GM23248 (cell line): ENCODE measurements around the gene SPP1. TPM values are rescaled to one million over a fixed set of nuclear protein-coding genes. Genes with fewer than 3 reads are reported as not detected.
"Not testable (repeated sequence)": the region's sequence is repeated elsewhere in the genome, so short reads cannot be mapped to it uniquely, and the experiment has no call there.

ENCODE experiments used
- DNase-seq: peaks from one replicate; pipeline ENCODE4 v3.0.0-alpha.2; 2015
- H2AFZ ChIP-seq: fragments of 200-600 bp; sonication (generic); 2 replicates; pipeline ENCODE4 v1.6.1; 2016; ENCODE audit warnings: antibody characterized with exemption
- H3F3A ChIP-seq: fragments of 200-600 bp; sonication (generic); 2 replicates; pipeline ENCODE4 v1.6.1; 2016; ENCODE audit warnings: mild to moderate bottlenecking, antibody characterized with exemption, mixed run types; ENCODE audit not compliant: insufficient read depth
- H3K27ac ChIP-seq: fragments of 200-600 bp; sonication (generic); 2 replicates; pipeline ENCODE4 v1.5.1; 2016; ENCODE audit warnings: mild to moderate bottlenecking
- H3K27me3 ChIP-seq: fragments of 200-600 bp; sonication (generic); replicated peaks from 2 replicates; pipeline ENCODE4 v1.6.1; 2016; ENCODE audit warnings: mild to moderate bottlenecking; ENCODE audit not compliant: insufficient read depth
- H3K36me3 ChIP-seq: fragments of 200-600 bp; sonication (generic); 2 replicates; pipeline ENCODE4 v1.6.1; 2016; ENCODE audit warnings: low read depth, mild to moderate bottlenecking
- H3K4me1 ChIP-seq: fragments of 200-600 bp; sonication (generic); 2 replicates; pipeline ENCODE4 v1.6.1; 2016; ENCODE audit warnings: mild to moderate bottlenecking; ENCODE audit not compliant: insufficient read depth
- H3K4me2 ChIP-seq: fragments of 200-600 bp; sonication (generic); one replicate; pipeline ENCODE4 v1.6.1; 2016; ENCODE audit warnings: mild to moderate bottlenecking; ENCODE audit not compliant: unreplicated experiment
- H3K4me3 ChIP-seq: fragments of 200-600 bp; sonication (generic); 2 replicates; pipeline ENCODE4 v1.5.1; 2016; ENCODE audit warnings: mild to moderate bottlenecking
- H3K79me2 ChIP-seq: fragments of 200-600 bp; sonication (generic); 2 replicates; pipeline ENCODE4 v1.6.1; 2016; ENCODE audit warnings: mild to moderate bottlenecking; ENCODE audit not compliant: insufficient read depth
- H3K9ac ChIP-seq: fragments of 200-600 bp; sonication (generic); 2 replicates; pipeline ENCODE4 v1.6.1; 2016; ENCODE audit warnings: mild to moderate bottlenecking
- H3K9me2 ChIP-seq: fragments of 200-600 bp; sonication (generic); 2 replicates; pipeline ENCODE4 v1.6.1; 2016; ENCODE audit warnings: mixed run types, mild to moderate bottlenecking, moderate library complexity; ENCODE audit not compliant: insufficient read depth
- H3K9me3 ChIP-seq: fragments of 200-600 bp; sonication (generic); one replicate; pipeline ENCODE4 v1.6.1; 2017; ENCODE audit warnings: low read depth
- H4K20me1 ChIP-seq: fragments of 200-600 bp; sonication (generic); 2 replicates; pipeline ENCODE4 v1.6.0; 2016; ENCODE audit not compliant: insufficient read depth
- EZH2 ChIP-seq: fragments of 200-600 bp; sonication (generic); IDR thresholded peaks from 2 replicates; pipeline ENCODE4 v1.6.1; 2018; ENCODE audit warnings: antibody characterized with exemption, mild to moderate bottlenecking; ENCODE audit not compliant: insufficient read depth, poor library complexity, severe bottlenecking
- EZH2phosphoT487 ChIP-seq: fragments of 200-600 bp; sonication (generic); IDR thresholded peaks from 2 replicates; pipeline ENCODE4 v1.6.1; 2018; ENCODE audit warnings: antibody characterized with exemption, moderate library complexity, mild to moderate bottlenecking, low read depth; ENCODE audit not compliant: insufficient read depth
- WGBS, 2 experiments: methylation state at CpG; one replicate each; pipeline ENCODE4 v1.1.6; 2015 to 2017; ENCODE audit warnings: low lambda C conversion rate in 2 of 2, low coverage in 1 of 2; ENCODE audit errors: missing lambda C conversion rate in 2 of 2; 5-methylcytosine and 5-hydroxymethylcytosine counted together
- in situ Hi-C: fragments of 300-500 bp; cut with MboI; formaldehyde crosslinking; loops from 2 replicates; pipeline ENCODE4 v1.15.0; 2020
- polyA plus RNA-seq: library from polyadenylated mRNA; unstranded; fragments of >200 nt; fragmentation: Nextera tagmentation; extraction: Ambion mirVana; gene quantifications from 2 replicates; pipeline ENCODE4 v1.2.1, GENCODE V29; 2016
- total RNA-seq: library from RNA; depleted of rRNA; stranded (reverse); fragments of >200 nt; shearing (Covaris generic); gene quantifications from 2 replicates; pipeline ENCODE4 v1.2.3, GENCODE V29; 2014

The SPP1 gene
- total and polyA plus RNA-seq, 2 experiments from 2014 or later, result 3.1 to 3.5 TPM

- Histone ChIP-seq H3K4me1 (no peaks in the 10 kb centered on the region), H3K27me3 (no peaks in the 10 kb centered on the region), H3K4me2 (no peak overlapping the region), H3K36me3 (no peaks in the 10 kb centered on the region), H2AFZ (no peak overlapping the region), H3K9ac (no peak overlapping the region), H3F3A (no peaks in the 10 kb centered on the region), H3K27ac (no peak overlapping the region), H3K79me2 (no peaks in the 10 kb centered on the region), H3K9me3 (no peaks in the 10 kb centered on the region), H4K20me1 (no peaks in the 10 kb centered on the region), H3K4me3 (no peak overlapping the region), H3K9me2 (no peaks in the 10 kb centered on the region)
- TF ChIP-seq EZH2phosphoT487 (no peak), EZH2 (no peak)
- in situ Hi-C loops, result no loop called here
- WGBS, 2 experiments, result 77 to 96% methylated on average over 3 of the region's 3 CpGs
- no peak for DNase-seq
Measured at GRCh38 chr4:87995435-87995834, 19.9 kb downstream of the SPP1 start.

- WGBS, 2 experiments, result 73 to 82% methylated on average over 2 of the region's 2 CpGs
- in situ Hi-C loops, result not testable (repeated sequence)
Measured at GRCh38 chr4:87999191-87999691, 23.7 kb downstream of the SPP1 start.

GRCh38 chr4:88001871-88002270 is 26.4 kb downstream of the SPP1 start:
- Histone ChIP-seq H3K4me3 (no peak overlapping the region), H3K4me2 (no peak overlapping the region), H3K9me3 (no peaks in the 10 kb centered on the region), H3K4me1 (peaks cover 39% of the 10 kb centered on the region), H3K9me2 (no peaks in the 10 kb centered on the region), H3K27ac (no peak overlapping the region), H4K20me1 (no peaks in the 10 kb centered on the region), H3K27me3 (no peaks in the 10 kb centered on the region), H2AFZ (0 out of 2 replicates have a peak overlapping the region, but pooled peaks have one; percentile 64), H3F3A (peaks cover 37% of the 10 kb centered on the region), H3K9ac (no peak overlapping the region; the same call in 1 of the 2 replicates), H3K36me3 (no peaks in the 10 kb centered on the region), H3K79me2 (no peaks in the 10 kb centered on the region)
- in situ Hi-C loops, result no loop called here
- no peak for DNase-seq
- WGBS, 2 experiments, result 62% methylated on average over 3 of the region's 3 CpGs
- TF ChIP-seq EZH2phosphoT487 (no peak), EZH2 (no peak)

More at GRCh38 chr4:87999191-87999691, 23.7 kb downstream of the SPP1 start:
- not testable (repeated sequence) for H3K4me2 ChIP-seq, H3K27ac ChIP-seq, H3K79me2 ChIP-seq, H3K4me3 ChIP-seq, H2AFZ ChIP-seq, H3K9ac ChIP-seq, DNase-seq, H3K9me3 ChIP-seq, H3K36me3 ChIP-seq, H3K9me2 ChIP-seq, H4K20me1 ChIP-seq, H3K27me3 ChIP-seq
- H3F3A ChIP-seq, result peaks cover 11% of the 10 kb centered on the region
- H3K4me1 ChIP-seq, result peaks cover 21% of the 10 kb centered on the region

GRCh38 chr4:88002786-88003185 is 27.3 kb downstream of the SPP1 start:
- no peaks in the 10 kb centered on the region for H3K9me2 ChIP-seq
- peak overlapping the region; percentile 71 for H3K9ac ChIP-seq
- WGBS, 2 experiments, result 14 to 25% methylated on average over 4 of the region's 4 CpGs
- H3K27me3 ChIP-seq, result no peaks in the 10 kb centered on the region
- peak overlapping the region; percentile 85 for H3K27ac ChIP-seq
- no peaks in the 10 kb centered on the region for H3K79me2 ChIP-seq
- H3K4me2 ChIP-seq, result peak overlapping the region; percentile 67
- H3F3A ChIP-seq, result peaks cover 39% of the 10 kb centered on the region
- DNase-seq, result peak; percentile 76
- H4K20me1 ChIP-seq, result no peaks in the 10 kb centered on the region
- in situ Hi-C loops, result no loop called here
- no peaks in the 10 kb centered on the region for H3K36me3 ChIP-seq
- peaks cover 39% of the 10 kb centered on the region for H3K4me1 ChIP-seq
- no peaks in the 10 kb centered on the region for H3K9me3 ChIP-seq
- H3K4me3 ChIP-seq, result peak overlapping the region; percentile 19
- peak overlapping the region; percentile 64 for H2AFZ ChIP-seq
- no peak for TF ChIP-seq EZH2
- TF ChIP-seq EZH2phosphoT487, result no peak

GRCh38 chr4:88003261-88003660 is 27.7 kb downstream of the SPP1 start:
- H3K79me2 ChIP-seq, result peaks cover 1% of the 10 kb centered on the region
- H3K9me2 ChIP-seq, result no peaks in the 10 kb centered on the region
- H3K9ac ChIP-seq, result peak overlapping the region; percentile 71
- H4K20me1 ChIP-seq, result no peaks in the 10 kb centered on the region
- no peak for TF ChIP-seq EZH2phosphoT487
- no peak for TF ChIP-seq EZH2
- H2AFZ ChIP-seq, result peak overlapping the region; percentile 64
- peaks cover 39% of the 10 kb centered on the region for H3F3A ChIP-seq
- H3K27me3 ChIP-seq, result no peaks in the 10 kb centered on the region
- peak overlapping the region; percentile 67 for H3K4me2 ChIP-seq
- H3K4me1 ChIP-seq, result peaks cover 39% of the 10 kb centered on the region
- peak overlapping the region; percentile 19 for H3K4me3 ChIP-seq
- no peaks in the 10 kb centered on the region for H3K36me3 ChIP-seq
- WGBS, 2 experiments, result 11 to 19% methylated on average over 3 of the region's 3 CpGs
- in situ Hi-C loops, result no loop called here
- H3K27ac ChIP-seq, result peak overlapping the region; percentile 85
- peak; percentile 65 for DNase-seq
- no peaks in the 10 kb centered on the region for H3K9me3 ChIP-seq
